WTC11 (cell line): ENCODE results near the gene FKBP10. TPM values are rescaled to one million over a fixed set of nuclear protein-coding genes. Genes with fewer than 3 reads are reported as not detected.

Experiments
- ATAC-seq: fragments of 200-7000 bp; cut with Tn5 transposase; 2 replicates; pipeline ENCODE4 v1.10.0; 2021; ENCODE audit warnings: mild to moderate bottlenecking, moderate library complexity
- CTCF ChIA-PET: fragments of 300-600 bp; sonication (Branson Sonifier 250); formaldehyde crosslinking; loops from one replicate; lab custom pipeline; 2021; ENCODE audit warnings: antibody characterized with exemption; lab: Charles Lee
- POLR2A ChIA-PET: fragments of 350-600 bp; sonication (Branson Sonifier 250); formaldehyde crosslinking; loops from one replicate; lab custom pipeline; 2021; ENCODE audit warnings: antibody characterized with exemption; lab: Charles Lee
- DNase-seq: peaks from one replicate; pipeline ENCODE4 v3.0.0; 2021; ENCODE audit warnings: low spot score
- H3K27ac Mint-ChIP-seq: 2 replicates; pipeline ENCODE4 v1.8.0; 2021; ENCODE audit warnings: mixed read lengths
- H3K27me3 Mint-ChIP-seq: 2 replicates; pipeline ENCODE4 v1.8.0; 2021; ENCODE audit warnings: low read depth, mild to moderate bottlenecking, moderate library complexity, mixed read lengths
- H3K36me3 Mint-ChIP-seq: 2 replicates; pipeline ENCODE4 v1.8.0; 2021; ENCODE audit warnings: mixed read lengths
- H3K4me1 Mint-ChIP-seq: 2 replicates; pipeline ENCODE4 v1.8.0; 2022; ENCODE audit warnings: mixed read lengths
- H3K4me3 Mint-ChIP-seq: 2 replicates; pipeline ENCODE4 v1.8.0; 2021; ENCODE audit warnings: mild to moderate bottlenecking, moderate library complexity, mixed read lengths
- H3K9me3 Mint-ChIP-seq: 2 replicates; pipeline ENCODE4 v1.8.0; 2021; ENCODE audit warnings: mixed read lengths
- ATF1 ChIP-seq: sonication (generic); formaldehyde crosslinking; IDR thresholded peaks from 2 replicates; pipeline ENCODE4 v1.8.1; 2023; ENCODE audit warnings: mild to moderate bottlenecking, moderate library complexity, missing genetic modification reagents
- ATF6 ChIP-seq: sonication (generic); formaldehyde crosslinking; IDR thresholded peaks from 2 replicates; pipeline ENCODE4 v1.8.1; 2023; ENCODE audit warnings: mild to moderate bottlenecking, missing genetic modification reagents
- CREB1 ChIP-seq: sonication (generic); formaldehyde crosslinking; IDR thresholded peaks from 2 replicates; pipeline ENCODE4 v1.8.0; 2023; ENCODE audit warnings: mild to moderate bottlenecking, missing genetic modification reagents
- E2F5 ChIP-seq: sonication (generic); formaldehyde crosslinking; IDR thresholded peaks from 2 replicates; pipeline ENCODE4 v1.8.1; 2022; ENCODE audit warnings: mild to moderate bottlenecking, moderate library complexity, missing genetic modification reagents
- ELF4 ChIP-seq: sonication (generic); formaldehyde crosslinking; IDR thresholded peaks from 2 replicates; pipeline ENCODE4 v1.8.1; 2022; ENCODE audit warnings: low read depth, mild to moderate bottlenecking, moderate library complexity, missing genetic modification reagents
- EMX1 ChIP-seq: fragments of 250-450 bp; sonication (Bioruptor Pico); IDR thresholded peaks from 2 replicates; pipeline ENCODE4 v1.8.0; 2021; ENCODE audit warnings: mild to moderate bottlenecking
- FOXP4 ChIP-seq: sonication (generic); formaldehyde crosslinking; IDR thresholded peaks from 2 replicates; pipeline ENCODE4 v1.8.0; 2022; ENCODE audit warnings: mild to moderate bottlenecking, missing genetic modification reagents
- MXD4 ChIP-seq: fragments of 250-450 bp; sonication (Bioruptor Pico); IDR thresholded peaks from 2 replicates; pipeline ENCODE4 v1.8.0; 2021; ENCODE audit warnings: mild to moderate bottlenecking, moderate library complexity, borderline replicate concordance
- MYBL2 ChIP-seq: sonication (generic); formaldehyde crosslinking; IDR thresholded peaks from 2 replicates; pipeline ENCODE4 v1.8.1; 2023; ENCODE audit warnings: mild to moderate bottlenecking, moderate library complexity, missing genetic modification reagents
- PRRX2 ChIP-seq: fragments of 250-450 bp; sonication (Bioruptor Pico); IDR thresholded peaks from 2 replicates; pipeline ENCODE4 v1.8.0; 2021; ENCODE audit warnings: mild to moderate bottlenecking
- SOX15 ChIP-seq: fragments of 250-450 bp; sonication (Bioruptor Pico); IDR thresholded peaks from 2 replicates; pipeline ENCODE4 v1.9.0; 2021; ENCODE audit warnings: mild to moderate bottlenecking
- SP1 ChIP-seq: sonication (generic); formaldehyde crosslinking; conservative IDR thresholded peaks from 2 replicates; pipeline ENCODE4 v1.8.1; 2022; ENCODE audit warnings: missing genetic modification reagents
- TEAD1 ChIP-seq: sonication (generic); formaldehyde crosslinking; IDR thresholded peaks from 2 replicates; pipeline ENCODE4 v1.8.0; 2022; ENCODE audit warnings: mild to moderate bottlenecking, missing genetic modification reagents
- TEAD4 ChIP-seq: sonication (generic); formaldehyde crosslinking; IDR thresholded peaks from 2 replicates; pipeline ENCODE4 v1.8.0; 2022; ENCODE audit warnings: mild to moderate bottlenecking, missing genetic modification reagents
- TP53 ChIP-seq: sonication (generic); formaldehyde crosslinking; IDR thresholded peaks from 2 replicates; pipeline ENCODE4 v1.8.1; 2023; ENCODE audit warnings: mild to moderate bottlenecking, missing genetic modification reagents
- ZNF121 ChIP-seq: sonication (generic); formaldehyde crosslinking; IDR thresholded peaks from 2 replicates; pipeline ENCODE4 v1.8.0; 2023; ENCODE audit warnings: missing genetic modification reagents
- ZNF232 ChIP-seq: sonication (generic); formaldehyde crosslinking; IDR thresholded peaks from 2 replicates; pipeline ENCODE4 v1.8.0; 2022; ENCODE audit warnings: mild to moderate bottlenecking, missing genetic modification reagents
- ZNF532 ChIP-seq: fragments of 250-450 bp; sonication (Bioruptor Pico); IDR thresholded peaks from 2 replicates; pipeline ENCODE4 v1.9.0; 2021; ENCODE audit warnings: mild to moderate bottlenecking, borderline replicate concordance
- ZNF671 ChIP-seq: fragments of 250-450 bp; sonication (Bioruptor Pico); IDR thresholded peaks from 2 replicates; pipeline ENCODE4 v1.8.0; 2021; ENCODE audit warnings: mild to moderate bottlenecking
- total RNA-seq: library from RNA; stranded (reverse); gene quantifications from 3 replicates; pipeline ENCODE4 v1.2.3, GENCODE V29; 2021
- TF ChIP-seq, protein P1 (sequence below): sonication (generic); formaldehyde crosslinking; IDR thresholded peaks from 2 replicates; pipeline ENCODE4 v1.8.0; 2023; ENCODE audit warnings: mild to moderate bottlenecking, missing genetic modification reagents
- TF ChIP-seq, protein P2 (sequence below): sonication (generic); formaldehyde crosslinking; IDR thresholded peaks from 2 replicates; pipeline ENCODE4 v1.8.0; 2022; ENCODE audit warnings: missing genetic modification reagents
- TF ChIP-seq, protein P3 (sequence below): fragments of 250-450 bp; sonication (Bioruptor Pico); IDR thresholded peaks from 2 replicates; pipeline ENCODE4 v1.9.0; 2021; ENCODE audit warnings: mild to moderate bottlenecking

FKBP10 gene
- total RNA-seq, 1 experiment from 2014 or later, result 243 TPM

- TF ChIP-seq, protein P1, sequence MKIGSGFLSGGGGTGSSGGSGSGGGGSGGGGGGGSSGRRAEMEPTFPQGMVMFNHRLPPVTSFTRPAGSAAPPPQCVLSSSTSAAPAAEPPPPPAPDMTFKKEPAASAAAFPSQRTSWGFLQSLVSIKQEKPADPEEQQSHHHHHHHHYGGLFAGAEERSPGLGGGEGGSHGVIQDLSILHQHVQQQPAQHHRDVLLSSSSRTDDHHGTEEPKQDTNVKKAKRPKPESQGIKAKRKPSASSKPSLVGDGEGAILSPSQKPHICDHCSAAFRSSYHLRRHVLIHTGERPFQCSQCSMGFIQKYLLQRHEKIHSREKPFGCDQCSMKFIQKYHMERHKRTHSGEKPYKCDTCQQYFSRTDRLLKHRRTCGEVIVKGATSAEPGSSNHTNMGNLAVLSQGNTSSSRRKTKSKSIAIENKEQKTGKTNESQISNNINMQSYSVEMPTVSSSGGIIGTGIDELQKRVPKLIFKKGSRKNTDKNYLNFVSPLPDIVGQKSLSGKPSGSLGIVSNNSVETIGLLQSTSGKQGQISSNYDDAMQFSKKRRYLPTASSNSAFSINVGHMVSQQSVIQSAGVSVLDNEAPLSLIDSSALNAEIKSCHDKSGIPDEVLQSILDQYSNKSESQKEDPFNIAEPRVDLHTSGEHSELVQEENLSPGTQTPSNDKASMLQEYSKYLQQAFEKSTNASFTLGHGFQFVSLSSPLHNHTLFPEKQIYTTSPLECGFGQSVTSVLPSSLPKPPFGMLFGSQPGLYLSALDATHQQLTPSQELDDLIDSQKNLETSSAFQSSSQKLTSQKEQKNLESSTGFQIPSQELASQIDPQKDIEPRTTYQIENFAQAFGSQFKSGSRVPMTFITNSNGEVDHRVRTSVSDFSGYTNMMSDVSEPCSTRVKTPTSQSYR (CRISPR knock-in tag), result no peak
- no peak for TF ChIP-seq ZNF532 (CRISPR knock-in tag)
- TF ChIP-seq, protein P2, sequence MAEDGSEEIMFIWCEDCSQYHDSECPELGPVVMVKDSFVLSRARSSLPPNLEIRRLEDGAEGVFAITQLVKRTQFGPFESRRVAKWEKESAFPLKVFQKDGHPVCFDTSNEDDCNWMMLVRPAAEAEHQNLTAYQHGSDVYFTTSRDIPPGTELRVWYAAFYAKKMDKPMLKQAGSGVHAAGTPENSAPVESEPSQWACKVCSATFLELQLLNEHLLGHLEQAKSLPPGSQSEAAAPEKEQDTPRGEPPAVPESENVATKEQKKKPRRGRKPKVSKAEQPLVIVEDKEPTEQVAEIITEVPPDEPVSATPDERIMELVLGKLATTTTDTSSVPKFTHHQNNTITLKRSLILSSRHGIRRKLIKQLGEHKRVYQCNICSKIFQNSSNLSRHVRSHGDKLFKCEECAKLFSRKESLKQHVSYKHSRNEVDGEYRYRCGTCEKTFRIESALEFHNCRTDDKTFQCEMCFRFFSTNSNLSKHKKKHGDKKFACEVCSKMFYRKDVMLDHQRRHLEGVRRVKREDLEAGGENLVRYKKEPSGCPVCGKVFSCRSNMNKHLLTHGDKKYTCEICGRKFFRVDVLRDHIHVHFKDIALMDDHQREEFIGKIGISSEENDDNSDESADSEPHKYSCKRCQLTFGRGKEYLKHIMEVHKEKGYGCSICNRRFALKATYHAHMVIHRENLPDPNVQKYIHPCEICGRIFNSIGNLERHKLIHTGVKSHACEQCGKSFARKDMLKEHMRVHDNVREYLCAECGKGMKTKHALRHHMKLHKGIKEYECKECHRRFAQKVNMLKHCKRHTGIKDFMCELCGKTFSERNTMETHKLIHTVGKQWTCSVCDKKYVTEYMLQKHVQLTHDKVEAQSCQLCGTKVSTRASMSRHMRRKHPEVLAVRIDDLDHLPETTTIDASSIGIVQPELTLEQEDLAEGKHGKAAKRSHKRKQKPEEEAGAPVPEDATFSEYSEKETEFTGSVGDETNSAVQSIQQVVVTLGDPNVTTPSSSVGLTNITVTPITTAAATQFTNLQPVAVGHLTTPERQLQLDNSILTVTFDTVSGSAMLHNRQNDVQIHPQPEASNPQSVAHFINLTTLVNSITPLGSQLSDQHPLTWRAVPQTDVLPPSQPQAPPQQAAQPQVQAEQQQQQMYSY (CRISPR knock-in tag), result no peak
- no peak for TF ChIP-seq CREB1 (CRISPR knock-in tag)
- TF ChIP-seq FOXP4 (CRISPR knock-in tag), result no peak
- TF ChIP-seq EMX1 (CRISPR knock-in tag), result no peak
- TF ChIP-seq E2F5, result no peak
- no peak for TF ChIP-seq MXD4 (CRISPR knock-in tag)
Observed at GRCh38 chr17:41870627-41871026, 57.8 kb downstream of the FKBP10 start (continued).

DNA sequence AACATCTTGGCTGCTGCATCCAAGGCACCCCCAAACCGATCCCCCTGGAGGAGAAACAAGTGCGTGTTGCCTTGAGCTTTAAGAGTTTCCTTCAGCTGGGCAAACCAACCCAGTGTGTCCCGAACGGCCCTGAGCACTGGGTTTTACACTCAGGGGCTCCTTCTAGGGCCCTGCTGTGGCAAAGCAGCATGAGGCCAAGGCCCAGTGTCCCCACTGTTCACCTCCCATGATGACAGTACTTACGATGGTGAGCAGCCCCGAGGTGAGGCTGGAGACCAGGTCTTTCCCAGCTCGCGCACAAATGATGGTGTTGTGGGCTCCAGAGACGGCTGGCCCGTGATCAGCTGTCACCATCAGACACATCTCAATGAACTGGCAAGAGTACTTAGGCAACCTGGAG is 59.0 kb downstream of the FKBP10 start:
- Mint-ChIP-seq H3K4me1 (no peaks in the 10 kb centered on the region), H3K4me3 (no peak overlapping the region), H3K27me3 (no peaks in the 10 kb centered on the region), H3K27ac (no peak overlapping the region), H3K9me3 (peaks cover 4% of the 10 kb centered on the region; the same call in 1 of the 2 replicates), H3K36me3 (peaks cover 89% of the 10 kb centered on the region)
- CTCF ChIA-PET, result interaction anchor here (0.6 kb wide), 1 partner anchor 88 kb away, joined by 3 read pairs; no protein-coding TSS in a partner anchor
- no peak for DNase-seq
- no peak for ATAC-seq
- POLR2A ChIA-PET, result no interaction called here
- TF ChIP-seq ZNF671 (CRISPR knock-in tag), result no peak
- no peak for TF ChIP-seq TEAD4
- TF ChIP-seq SP1 (CRISPR knock-in tag), result no peak
- TF ChIP-seq MYBL2, result no peak
- TF ChIP-seq ZNF121 (CRISPR knock-in tag), result no peak
- no peak for TF ChIP-seq ELF4 (CRISPR knock-in tag)
- TF ChIP-seq ATF1, result no peak
- no peak for TF ChIP-seq PRRX2 (CRISPR knock-in tag)
- no peak for TF ChIP-seq TP53 (CRISPR knock-in tag)
- TF ChIP-seq, protein P3, sequence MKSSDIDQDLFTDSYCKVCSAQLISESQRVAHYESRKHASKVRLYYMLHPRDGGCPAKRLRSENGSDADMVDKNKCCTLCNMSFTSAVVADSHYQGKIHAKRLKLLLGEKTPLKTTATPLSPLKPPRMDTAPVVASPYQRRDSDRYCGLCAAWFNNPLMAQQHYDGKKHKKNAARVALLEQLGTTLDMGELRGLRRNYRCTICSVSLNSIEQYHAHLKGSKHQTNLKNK (CRISPR knock-in tag), result no peak
- no peak for TF ChIP-seq SOX15 (CRISPR knock-in tag)
- TF ChIP-seq TEAD1 (CRISPR knock-in tag), result no peak
- TF ChIP-seq ATF6, result no peak
- TF ChIP-seq ZNF232, result no peak
